Choroid plexus epithelial cell (primary cell): ENCODE results near the gene CHI3L1.

Source experiments
- DNase-seq: peaks from one replicate; pipeline ENCODE4 v3.0.0-alpha.2; 2010; ENCODE audit warnings: low read depth
- H3K4me3 ChIP-seq: 2 replicates; pipeline ENCODE4 v1.5.1; 2011; ENCODE audit warnings: low read depth, mild to moderate bottlenecking, control low read depth, low read length, moderate library complexity
- CTCF ChIP-seq: conservative IDR thresholded peaks from 2 replicates; pipeline ENCODE4 v1.5.1; 2011; ENCODE audit warnings: low read depth, mild to moderate bottlenecking, control low read depth, inconsistent platforms, low read length, moderate library complexity

Gene CHI3L1

GRCh38 chr1:203189951-203190352, 3.4 kb upstream of the CHI3L1 start:
- DNase-seq = no peak
- no peak for TF ChIP-seq CTCF
- no peak overlapping the region for H3K4me3 ChIP-seq

GRCh38 chr1:203188686-203189232, 2.3 kb upstream of the CHI3L1 start:
- H3K4me3 ChIP-seq = no peak overlapping the region
- TF ChIP-seq CTCF = no peak
- DNase-seq = no peak

GRCh38 chr1:203187689-203188264, 1.3 kb upstream of the CHI3L1 start:
- DNase-seq = no peak
- no peak for TF ChIP-seq CTCF
- H3K4me3 ChIP-seq = no peak overlapping the region

GRCh38 chr1:203187304-203187685, 791 bp upstream of the CHI3L1 start:
- TF ChIP-seq CTCF = no peak
- no peak overlapping the region for H3K4me3 ChIP-seq
- no peak for DNase-seq

- TF ChIP-seq CTCF = no peak
- no peak overlapping the region for H3K4me3 ChIP-seq
These were observed 436 bp downstream of the CHI3L1 start for GRCh38 chr1:203186091-203186445.

GRCh38 chr1:203185585-203185984, 919 bp downstream of the CHI3L1 start:
- no peak for TF ChIP-seq CTCF
- H3K4me3 ChIP-seq = no peak overlapping the region
- no peak for DNase-seq

More at GRCh38 chr1:203186091-203186445, 436 bp downstream of the CHI3L1 start:
- DNase-seq = no peak

- H3K4me3 ChIP-seq = no peak overlapping the region
- no peak for TF ChIP-seq CTCF
- DNase-seq = no peak
These were observed 1.4 kb downstream of the CHI3L1 start for GRCh38 chr1:203185061-203185461.
